ENCODE results near the gene TBC1D24. TPM values are rescaled to one million over a fixed set of nuclear protein-coding genes. Genes with fewer than 3 reads are reported as not detected.
A peak's percentile ranks its signal among the peaks of the same experiment; 100 is the strongest.
"Not testable (repeated sequence)": the region's sequence is repeated elsewhere in the genome, so short reads cannot be mapped to it uniquely, and the experiment has no call there.

The TBC1D24 gene
- total RNA-seq, 1 donor from 2014 or later = 12.6 TPM

GRCh38 chr16:2535625-2536013, 60.7 kb downstream of the TBC1D24 start:
- CTCF ChIA-PET = no interaction called here
- peaks cover 8% of the 10 kb centered on the region for H3K36me3 Mint-ChIP-seq (ENCODE audit: low read depth)
- ATAC-seq (ENCODE audit: low read depth) (no peak), DNase-seq (no peak)
- H3K9me3 Mint-ChIP-seq = no peaks in the 10 kb centered on the region
- no peaks in the 10 kb centered on the region for H3K27me3 Mint-ChIP-seq
- TF ChIP-seq CTCF (IDR thresholded peaks at IDR 0.05) = no peak
- intact Hi-C loops (cut with micrococcal nuclease) = loop anchor here (10.0 kb wide), 1 partner anchor 369 kb away; no protein-coding TSS in a partner anchor
- POLR2A ChIA-PET = no interaction called here
- peak overlapping the region; percentile 44 for H3K4me3 Mint-ChIP-seq
- peaks cover 44% of the 10 kb centered on the region for H3K4me1 Mint-ChIP-seq
- H3K27ac Mint-ChIP-seq = no peak overlapping the region

- no peak for TF ChIP-seq CTCF (IDR thresholded peaks at IDR 0.05)
- DNase-seq (peak; percentile 85), ATAC-seq (ENCODE audit: low read depth) (peak; percentile 88)
- ChIA-PET POLR2A (interaction anchor here (0.5 to 1.6 kb wide), 7 partner anchors 17 to 383 kb away, joined by 3 to 14 read pairs (median 6); partner anchors contain the start of genes AMDHD2, ATP6V0C and TRAF7), CTCF (interaction anchor here (1.1 kb wide), 1 partner anchor 108 kb away, joined by 3 read pairs; the partner anchor contains the start of gene CCNF)
- no peaks in the 10 kb centered on the region for H3K27me3 Mint-ChIP-seq
- intact Hi-C loops (cut with micrococcal nuclease) = loop anchor here (1.0 to 10.0 kb wide), 2 partner anchors 24 to 367 kb away; partner anchors contain the start of gene ATP6V0C
- H3K4me3 Mint-ChIP-seq = peak within 1 kb of the TSS; percentile 87
- H3K4me1 Mint-ChIP-seq = peaks cover 44% of the 10 kb centered on the region
- peak within 1 kb of the TSS; percentile 90 for H3K27ac Mint-ChIP-seq
- no peaks in the 10 kb centered on the region for H3K9me3 Mint-ChIP-seq
- H3K36me3 Mint-ChIP-seq (ENCODE audit: low read depth) = peaks cover 11% of the 10 kb centered on the region
Measured at GRCh38 chr16:2537451-2538379, 62.8 kb downstream of the TBC1D24 start, which contains the start of gene PDPK1. Gene PDPK1 (plus strand): TSS chr16:2538021. CDS start chr16:2538113, 92 bp downstream.

GRCh38 chr16:2539192-2539844, 64.4 kb downstream of the TBC1D24 start:
- peak overlapping the region; percentile 86 for H3K27ac Mint-ChIP-seq
- intact Hi-C loops (cut with micrococcal nuclease) = loop anchor here (10.0 kb wide), 1 partner anchor 365 kb away; no protein-coding TSS in a partner anchor
- H3K9me3 Mint-ChIP-seq; CTCF ChIA-PET; ATAC-seq (ENCODE audit: low read depth); H3K27me3 Mint-ChIP-seq: not testable (repeated sequence)
- DNase-seq = peak; percentile 7
- POLR2A ChIA-PET = interaction anchor here (0.5 to 1.8 kb wide), 2 partner anchors 24 to 832 kb away, joined by 3 to 8 read pairs; no protein-coding TSS in a partner anchor
- peaks cover 44% of the 10 kb centered on the region for H3K4me1 Mint-ChIP-seq
- H3K36me3 Mint-ChIP-seq (ENCODE audit: low read depth) = peaks cover 15% of the 10 kb centered on the region
- peak overlapping the region; percentile 77 for H3K4me3 Mint-ChIP-seq

- not testable (repeated sequence) for H3K9me3 Mint-ChIP-seq; ATAC-seq (ENCODE audit: low read depth); H3K27me3 Mint-ChIP-seq
- peaks cover 17% of the 10 kb centered on the region for H3K36me3 Mint-ChIP-seq (ENCODE audit: low read depth)
- peak overlapping the region; percentile 77 for H3K4me3 Mint-ChIP-seq
- peak; percentile 33 for DNase-seq
- intact Hi-C loops (cut with micrococcal nuclease) = loop anchor here (10.0 kb wide), 1 partner anchor 365 kb away; no protein-coding TSS in a partner anchor
- CTCF ChIA-PET = interaction anchor here (1.1 kb wide), 1 partner anchor 33 kb away, joined by 4 read pairs; no protein-coding TSS in a partner anchor
- peaks cover 45% of the 10 kb centered on the region for H3K4me1 Mint-ChIP-seq
- peak overlapping the region; percentile 86 for H3K27ac Mint-ChIP-seq
- POLR2A ChIA-PET = interaction anchor here (0.5 to 1.8 kb wide), 3 partner anchors 11 to 833 kb away, joined by 3 to 8 read pairs (median 5); no protein-coding TSS in a partner anchor
Measured at GRCh38 chr16:2539845-2540458, 65.0 kb downstream of the TBC1D24 start.

GRCh38 chr16:2540912-2541311, 66.0 kb downstream of the TBC1D24 start:
- Mint-ChIP-seq H3K4me1 (peaks cover 43% of the 10 kb centered on the region), H3K27ac (peak overlapping the region; percentile 86), H3K36me3 (ENCODE audit: low read depth) (peaks cover 20% of the 10 kb centered on the region), H3K4me3 (peak overlapping the region; percentile 64)
- ATAC-seq (ENCODE audit: low read depth) = peak; percentile 25
- H3K27me3 Mint-ChIP-seq; intact Hi-C loops (cut with micrococcal nuclease); H3K9me3 Mint-ChIP-seq: not testable (repeated sequence)
- peak; percentile 16 for DNase-seq
- ChIA-PET POLR2A (interaction anchor here (0.6 to 1.8 kb wide), 4 partner anchors 8 to 34 kb away, joined by 3 to 8 read pairs (median 4); no protein-coding TSS in a partner anchor), CTCF (interaction anchor here (1.1 kb wide), 1 partner anchor 34 kb away, joined by 4 read pairs; no protein-coding TSS in a partner anchor)

GRCh38 chr16:2541409-2541808, 66.5 kb downstream of the TBC1D24 start:
- Mint-ChIP-seq H3K4me3 (peak overlapping the region; percentile 64), H3K27ac (peak overlapping the region; percentile 86), H3K4me1 (peaks cover 42% of the 10 kb centered on the region), H3K36me3 (ENCODE audit: low read depth) (peaks cover 20% of the 10 kb centered on the region)
- ATAC-seq (ENCODE audit: low read depth); DNase-seq; H3K27me3 Mint-ChIP-seq; intact Hi-C loops (cut with micrococcal nuclease); CTCF ChIA-PET; H3K9me3 Mint-ChIP-seq: not testable (repeated sequence)
- POLR2A ChIA-PET = interaction anchor here (0.8 kb wide), 1 partner anchor 9 kb away, joined by 4 read pairs; no protein-coding TSS in a partner anchor

GRCh38 chr16:2543771-2544170, 68.8 kb downstream of the TBC1D24 start:
- CTCF ChIA-PET; ATAC-seq (ENCODE audit: low read depth); POLR2A ChIA-PET; H3K4me3 Mint-ChIP-seq; H3K9me3 Mint-ChIP-seq; H3K27ac Mint-ChIP-seq; DNase-seq; H3K27me3 Mint-ChIP-seq; intact Hi-C loops (cut with micrococcal nuclease): not testable (repeated sequence)
- Mint-ChIP-seq H3K36me3 (ENCODE audit: low read depth) (peaks cover 18% of the 10 kb centered on the region), H3K4me1 (peaks cover 33% of the 10 kb centered on the region)

- POLR2A ChIA-PET; H3K9me3 Mint-ChIP-seq; intact Hi-C loops (cut with micrococcal nuclease); DNase-seq; H3K4me1 Mint-ChIP-seq; H3K27me3 Mint-ChIP-seq; H3K27ac Mint-ChIP-seq; H3K36me3 Mint-ChIP-seq (ENCODE audit: low read depth); CTCF ChIA-PET; ATAC-seq (ENCODE audit: low read depth); H3K4me3 Mint-ChIP-seq: not testable (repeated sequence)
Measured at GRCh38 chr16:2550283-2550878, 75.5 kb downstream of the TBC1D24 start.

GRCh38 chr16:2551420-2551889, 76.5 kb downstream of the TBC1D24 start:
- H3K27me3 Mint-ChIP-seq; ATAC-seq (ENCODE audit: low read depth); H3K36me3 Mint-ChIP-seq (ENCODE audit: low read depth); CTCF ChIA-PET; H3K4me3 Mint-ChIP-seq; intact Hi-C loops (cut with micrococcal nuclease); H3K27ac Mint-ChIP-seq; H3K9me3 Mint-ChIP-seq; H3K4me1 Mint-ChIP-seq; DNase-seq: not testable (repeated sequence)
- POLR2A ChIA-PET = interaction anchor here (0.7 kb wide), 3 partner anchors 11 to 532 kb away, joined by 5 to 6 read pairs (median 5); partner anchors contain the start of gene NPW

Data from activated B cell treated with CpG ODN at 0.5 μM for 24 hours (primary cell).